NB4 (cell line): Measurements from ENCODE around the gene RPAIN.

ENCODE experiments used
- MYC ChIP-seq: IDR thresholded peaks from 2 replicates; pipeline ENCODE4 v1.6.1; 2011; ENCODE audit warnings: low read depth, low read length
- POLR2A ChIP-seq: IDR thresholded peaks from 2 replicates; pipeline ENCODE4 v1.6.1; 2011; ENCODE audit warnings: mild to moderate bottlenecking; ENCODE audit not compliant: insufficient read length; ENCODE audit errors: extremely low read depth
- TF ChIP-seq, protein P1 (sequence below): IDR thresholded peaks from one replicate; pipeline ENCODE4 v1.5.1; 2012; ENCODE audit warnings: low read depth, low read length

DNA sequence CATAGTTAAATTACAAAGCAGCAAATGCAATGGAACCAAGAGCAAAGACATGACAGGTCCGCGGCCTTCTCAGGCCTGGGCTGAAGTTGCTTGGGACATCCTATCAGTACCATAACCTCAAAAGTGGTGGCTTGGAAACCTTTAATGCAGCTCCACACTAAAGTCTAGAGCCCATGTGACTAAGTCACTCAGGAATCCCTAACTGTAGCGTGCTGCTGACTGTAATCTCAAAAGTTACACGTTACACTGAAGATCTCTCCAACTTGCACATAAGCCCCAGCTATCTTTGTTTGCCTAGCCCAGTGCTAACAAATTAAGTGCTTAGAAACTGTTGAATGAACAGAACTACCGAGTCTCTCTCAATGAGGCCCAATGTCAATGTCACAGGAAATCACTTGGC, 28.3 kb upstream of the RPAIN start:
- TF ChIP-seq POLR2A (no peak), MYC (no peak)
- TF ChIP-seq, protein P1, sequence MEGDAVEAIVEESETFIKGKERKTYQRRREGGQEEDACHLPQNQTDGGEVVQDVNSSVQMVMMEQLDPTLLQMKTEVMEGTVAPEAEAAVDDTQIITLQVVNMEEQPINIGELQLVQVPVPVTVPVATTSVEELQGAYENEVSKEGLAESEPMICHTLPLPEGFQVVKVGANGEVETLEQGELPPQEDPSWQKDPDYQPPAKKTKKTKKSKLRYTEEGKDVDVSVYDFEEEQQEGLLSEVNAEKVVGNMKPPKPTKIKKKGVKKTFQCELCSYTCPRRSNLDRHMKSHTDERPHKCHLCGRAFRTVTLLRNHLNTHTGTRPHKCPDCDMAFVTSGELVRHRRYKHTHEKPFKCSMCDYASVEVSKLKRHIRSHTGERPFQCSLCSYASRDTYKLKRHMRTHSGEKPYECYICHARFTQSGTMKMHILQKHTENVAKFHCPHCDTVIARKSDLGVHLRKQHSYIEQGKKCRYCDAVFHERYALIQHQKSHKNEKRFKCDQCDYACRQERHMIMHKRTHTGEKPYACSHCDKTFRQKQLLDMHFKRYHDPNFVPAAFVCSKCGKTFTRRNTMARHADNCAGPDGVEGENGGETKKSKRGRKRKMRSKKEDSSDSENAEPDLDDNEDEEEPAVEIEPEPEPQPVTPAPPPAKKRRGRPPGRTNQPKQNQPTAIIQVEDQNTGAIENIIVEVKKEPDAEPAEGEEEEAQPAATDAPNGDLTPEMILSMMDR: no peak
